Measurements from ENCODE around the gene SLC13A3.

DNA sequence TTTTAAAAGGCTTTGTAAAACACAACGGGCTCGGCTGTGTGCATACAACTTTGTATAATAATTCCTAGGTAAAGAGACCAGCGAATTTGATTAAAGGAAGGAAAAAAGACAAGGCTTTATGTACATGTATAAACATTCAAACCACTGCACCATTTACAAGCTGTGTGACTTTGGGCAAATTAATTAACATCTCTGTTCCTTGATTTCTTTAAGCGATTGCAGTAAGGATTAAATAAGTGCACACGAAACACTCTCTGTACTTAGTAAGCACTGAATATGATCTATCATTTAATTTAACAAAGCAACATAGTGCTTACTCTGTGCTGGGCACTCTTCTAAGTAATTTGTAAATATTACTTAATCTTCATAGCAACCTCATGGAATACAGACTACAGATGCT lies 81.3 kb downstream of the SLC13A3 start:
- TF ChIP-seq, protein P1, sequence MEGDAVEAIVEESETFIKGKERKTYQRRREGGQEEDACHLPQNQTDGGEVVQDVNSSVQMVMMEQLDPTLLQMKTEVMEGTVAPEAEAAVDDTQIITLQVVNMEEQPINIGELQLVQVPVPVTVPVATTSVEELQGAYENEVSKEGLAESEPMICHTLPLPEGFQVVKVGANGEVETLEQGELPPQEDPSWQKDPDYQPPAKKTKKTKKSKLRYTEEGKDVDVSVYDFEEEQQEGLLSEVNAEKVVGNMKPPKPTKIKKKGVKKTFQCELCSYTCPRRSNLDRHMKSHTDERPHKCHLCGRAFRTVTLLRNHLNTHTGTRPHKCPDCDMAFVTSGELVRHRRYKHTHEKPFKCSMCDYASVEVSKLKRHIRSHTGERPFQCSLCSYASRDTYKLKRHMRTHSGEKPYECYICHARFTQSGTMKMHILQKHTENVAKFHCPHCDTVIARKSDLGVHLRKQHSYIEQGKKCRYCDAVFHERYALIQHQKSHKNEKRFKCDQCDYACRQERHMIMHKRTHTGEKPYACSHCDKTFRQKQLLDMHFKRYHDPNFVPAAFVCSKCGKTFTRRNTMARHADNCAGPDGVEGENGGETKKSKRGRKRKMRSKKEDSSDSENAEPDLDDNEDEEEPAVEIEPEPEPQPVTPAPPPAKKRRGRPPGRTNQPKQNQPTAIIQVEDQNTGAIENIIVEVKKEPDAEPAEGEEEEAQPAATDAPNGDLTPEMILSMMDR (IDR thresholded peaks at IDR 0.05): no peak
- TF ChIP-seq EZH2phosphoT487 (IDR thresholded peaks at IDR 0.05) (no peak), EZH2 (IDR thresholded peaks at IDR 0.05) (no peak)

Measured in neural progenitor cell (in vitro differentiated cells).